HG03066 (cell line): ENCODE measurements around the gene OGG1.
A peak's percentile ranks its signal among the peaks of the same experiment; 100 is the strongest.

Experiments used
- ATAC-seq: cut with Tn5 transposase; IDR thresholded peaks from one replicate; pipeline ENCODE4 v1.9.1; 2021; ENCODE audit warnings: low read depth; ENCODE audit not compliant: unreplicated experiment

OGG1 gene

DNA sequence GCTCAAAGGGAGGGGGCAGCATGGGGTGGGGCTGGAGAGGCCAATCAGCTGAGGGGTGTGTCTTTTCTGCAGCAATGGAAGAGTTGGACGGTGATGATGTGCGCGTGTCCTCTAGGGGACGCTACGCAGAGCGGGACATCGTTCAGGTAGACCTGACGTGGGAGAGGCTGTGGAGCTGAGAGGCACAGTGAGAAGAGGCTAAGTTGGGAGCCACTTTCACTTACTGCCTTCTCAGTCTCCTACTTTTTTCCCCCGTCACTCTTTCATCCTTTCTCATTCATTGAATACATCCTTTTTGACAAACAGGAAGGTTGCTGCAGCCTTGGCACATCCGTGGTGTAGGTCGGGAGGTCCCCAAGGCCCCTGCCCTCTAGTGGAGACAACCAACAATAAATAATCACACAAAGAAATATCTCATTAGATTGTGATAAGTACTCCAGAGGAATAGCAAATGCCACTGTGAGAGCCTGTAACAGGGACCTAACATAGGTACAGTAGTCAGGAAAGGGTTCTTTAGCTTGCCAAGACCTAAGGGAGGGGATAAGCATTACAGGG lies 22.6 kb upstream of the OGG1 start:
- no peak for ATAC-seq

DNA sequence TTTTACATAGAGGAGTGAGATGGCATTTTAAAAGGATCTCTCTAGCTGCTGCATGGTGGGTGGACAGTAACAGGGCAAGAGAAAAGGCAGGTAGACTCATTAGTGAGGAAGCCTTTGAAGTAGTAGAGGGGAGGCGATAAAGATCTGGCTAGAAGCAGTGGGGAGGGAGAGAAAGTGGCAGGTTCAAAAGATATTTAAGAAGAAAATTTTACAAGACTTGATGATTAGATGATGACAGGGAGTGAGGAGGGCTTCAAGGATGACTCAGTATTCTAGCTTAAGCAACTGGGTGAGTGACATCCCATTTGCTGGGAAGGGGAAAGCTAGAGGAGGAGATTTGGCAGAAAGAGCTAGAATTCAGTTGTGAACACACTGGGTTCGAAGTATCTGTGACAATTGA lies 22.0 kb upstream of the OGG1 start:
- no peak for ATAC-seq

DNA sequence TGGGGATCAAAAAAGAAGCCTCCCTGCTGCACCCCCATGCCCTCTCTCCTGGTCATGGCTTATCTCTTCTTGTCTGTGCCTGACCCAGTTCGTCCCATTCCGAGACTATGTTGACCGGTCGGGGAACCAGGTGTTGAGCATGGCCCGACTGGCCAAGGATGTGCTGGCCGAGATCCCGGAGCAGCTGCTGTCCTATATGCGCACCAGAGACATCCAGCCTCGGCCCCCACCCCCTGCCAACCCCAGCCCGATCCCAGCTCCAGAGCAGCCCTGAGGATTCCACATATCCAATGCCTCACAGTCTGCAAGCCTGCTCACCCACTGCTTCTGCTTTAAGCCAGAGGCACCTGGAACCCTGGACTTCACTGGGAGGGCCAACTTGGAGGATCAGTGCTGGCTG lies 20.3 kb upstream of the OGG1 start:
- ATAC-seq = no peak

GRCh38 chr3:9730657-9731205 lies 19.0 kb upstream of the OGG1 start:
- ATAC-seq = peak; percentile 40

GRCh38 chr3:9731206-9732079 lies 18.3 kb upstream of the OGG1 start, which contains the start of gene BRPF1:
TSS of gene BRPF1 (plus strand) at chr3:9731735. CDS start at chr3:9734141, 2,406 bp downstream.
- peak; percentile 89 for ATAC-seq

DNA sequence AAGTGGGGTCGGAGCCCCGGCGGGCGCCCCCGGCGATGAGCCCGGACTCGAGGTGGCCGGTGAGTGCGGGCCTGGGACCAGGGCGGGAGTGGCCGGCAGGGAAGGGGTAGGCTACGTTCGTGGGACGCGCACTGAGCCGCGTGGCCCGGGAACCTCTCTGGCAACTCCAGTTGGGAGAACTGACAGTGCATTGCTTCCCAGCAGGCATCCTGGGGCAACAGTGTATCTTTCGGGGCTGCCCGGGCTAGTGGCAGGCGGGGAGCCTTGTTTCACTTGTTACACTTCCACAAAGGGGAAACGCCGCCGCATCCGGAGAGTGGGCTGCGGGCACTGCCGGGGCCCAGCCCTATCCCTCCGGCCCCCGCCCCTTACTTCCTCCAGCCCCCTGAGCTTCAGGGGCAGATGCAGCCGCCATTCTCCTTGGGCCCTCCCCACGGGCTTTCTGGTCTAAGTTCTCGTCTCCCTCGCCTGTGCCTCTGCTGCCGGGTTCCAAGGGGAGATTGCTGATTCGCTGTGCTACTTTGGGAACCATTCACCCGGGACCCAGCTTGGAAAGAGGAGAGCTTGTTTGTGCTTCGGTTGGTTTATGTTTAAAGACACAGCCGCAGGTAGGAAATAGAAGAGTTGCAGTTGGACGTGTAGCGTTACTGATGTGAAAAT lies 17.5 kb upstream of the OGG1 start:
- peak; percentile 2 for ATAC-seq

- no peak for ATAC-seq
These were observed 17.0 kb upstream of the OGG1 start for GRCh38 chr3:9732740-9733115.

- no peak for ATAC-seq
These were observed 12.9 kb upstream of the OGG1 start for GRCh38 chr3:9736831-9737230.

DNA sequence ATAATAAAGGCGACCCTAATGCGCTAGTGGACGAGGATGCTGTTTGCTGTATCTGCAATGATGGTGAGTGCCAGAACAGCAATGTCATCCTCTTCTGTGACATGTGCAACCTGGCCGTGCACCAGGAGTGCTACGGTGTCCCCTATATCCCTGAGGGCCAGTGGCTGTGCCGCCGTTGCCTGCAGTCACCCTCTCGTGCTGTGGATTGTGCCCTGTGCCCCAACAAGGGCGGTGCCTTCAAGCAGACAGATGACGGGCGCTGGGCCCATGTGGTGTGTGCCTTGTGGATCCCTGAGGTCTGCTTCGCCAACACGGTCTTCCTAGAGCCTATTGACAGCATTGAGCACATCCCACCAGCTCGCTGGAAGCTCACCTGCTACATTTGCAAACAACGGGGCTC lies 10.6 kb upstream of the OGG1 start:
- ATAC-seq = no peak

- ATAC-seq = no peak
These were observed 7.2 kb upstream of the OGG1 start for GRCh38 chr3:9742560-9742959.

- ATAC-seq = no peak
These were observed 6.2 kb upstream of the OGG1 start for GRCh38 chr3:9743548-9743947.

DNA sequence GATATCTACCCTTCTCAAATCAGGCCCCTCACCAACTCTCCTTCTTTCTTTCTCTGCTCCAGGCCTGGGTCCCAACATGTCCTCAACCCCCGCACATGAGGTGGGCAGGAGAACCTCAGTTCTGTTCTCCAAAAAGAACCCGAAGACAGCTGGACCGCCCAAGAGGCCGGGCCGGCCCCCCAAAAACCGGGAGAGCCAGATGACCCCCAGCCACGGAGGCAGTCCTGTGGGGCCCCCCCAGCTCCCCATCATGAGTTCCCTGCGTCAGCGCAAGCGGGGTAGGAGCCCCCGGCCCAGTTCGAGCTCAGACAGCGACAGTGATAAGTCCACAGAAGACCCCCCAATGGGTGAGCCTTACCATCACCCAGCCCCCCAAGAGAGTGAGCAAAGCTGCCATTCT lies 5.6 kb upstream of the OGG1 start:
- ATAC-seq = no peak

- ATAC-seq = no peak
These were observed 4.2 kb upstream of the OGG1 start for GRCh38 chr3:9745521-9745920.

GRCh38 chr3:9746330-9746729 lies 3.4 kb upstream of the OGG1 start:
- no peak for ATAC-seq

GRCh38 chr3:9747267-9747666 lies 2.5 kb upstream of the OGG1 start:
- ATAC-seq = no peak

GRCh38 chr3:9748031-9748430 lies 1.7 kb upstream of the OGG1 start:
- no peak for ATAC-seq

DNA sequence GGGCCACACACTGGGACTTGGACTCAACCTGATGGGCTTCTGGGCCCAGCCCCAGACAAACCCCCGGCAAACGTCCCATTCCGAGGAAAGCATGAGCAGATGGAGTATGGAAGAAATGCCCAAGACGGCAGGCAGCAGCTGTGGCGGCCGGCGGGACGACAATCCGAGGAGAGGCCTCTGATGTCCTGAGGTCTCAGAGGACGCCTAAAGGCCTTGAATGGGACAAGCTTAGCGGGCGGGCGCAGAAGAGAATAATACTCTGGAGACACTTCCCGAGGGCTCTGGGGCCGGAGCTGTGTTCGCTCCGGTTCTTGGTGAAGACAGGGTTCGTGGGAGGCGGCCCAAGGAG lies 482 bp upstream of the OGG1 start:
- no peak for ATAC-seq

- ATAC-seq = no peak
These were observed 1.0 kb downstream of the OGG1 start for GRCh38 chr3:9750556-9751411.

DNA sequence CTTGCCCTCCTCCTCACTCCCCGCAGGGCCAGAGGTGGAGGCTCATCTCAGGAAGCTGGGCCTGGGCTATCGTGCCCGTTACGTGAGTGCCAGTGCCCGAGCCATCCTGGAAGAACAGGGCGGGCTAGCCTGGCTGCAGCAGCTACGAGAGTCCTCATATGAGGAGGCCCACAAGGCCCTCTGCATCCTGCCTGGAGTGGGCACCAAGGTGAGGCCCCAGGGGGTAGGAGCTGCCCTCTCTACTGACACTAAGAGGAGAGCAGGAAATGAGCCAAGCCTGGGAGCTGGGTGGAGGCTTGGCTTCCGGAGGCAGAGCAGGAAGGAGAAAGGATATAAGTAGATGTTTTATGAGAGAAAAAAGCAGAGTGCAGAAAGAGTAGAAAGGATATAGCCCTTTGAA lies 4.9 kb downstream of the OGG1 start:
- ATAC-seq = no peak

GRCh38 chr3:9757427-9757826 lies 7.7 kb downstream of the OGG1 start:
- no peak for ATAC-seq
